ENCODE data around the gene LRRC45.

The LRRC45 gene

DNA sequence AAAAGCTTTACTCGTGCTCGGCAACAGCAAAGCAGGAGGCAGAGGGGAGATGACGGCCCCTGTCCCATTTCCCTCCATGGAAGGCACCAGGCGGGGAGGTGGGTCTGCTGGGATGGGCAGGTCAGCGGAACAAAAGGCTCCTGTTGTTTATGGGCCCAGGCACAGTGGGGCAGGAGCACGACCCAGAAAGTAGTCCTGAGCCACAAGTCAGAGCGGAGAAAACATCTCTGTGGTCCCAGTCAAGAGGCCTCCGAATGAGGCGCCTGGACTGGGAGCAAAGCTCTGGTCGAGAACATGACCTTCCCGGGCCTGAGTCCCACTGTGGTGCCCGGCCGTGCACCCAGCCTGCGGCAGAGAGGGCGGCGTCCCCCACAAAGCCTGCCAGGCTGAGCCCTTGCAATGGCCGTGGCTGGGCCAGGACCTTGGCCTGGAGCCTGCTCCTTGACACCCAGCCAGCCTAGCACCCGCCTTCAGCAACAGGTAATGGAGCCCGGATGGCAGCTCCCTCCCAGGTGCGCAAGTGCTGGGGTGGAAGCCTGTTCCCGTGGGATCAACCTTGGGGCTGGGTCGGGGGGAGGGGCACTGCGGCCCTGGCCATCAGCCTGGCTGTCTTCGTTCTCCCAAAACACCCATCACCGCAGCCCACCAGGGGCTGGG lies 24.9 kb downstream of the LRRC45 start:
- no peak for TF ChIP-seq POLR2A (IDR thresholded peaks at IDR 0.05; ENCODE audit: low read length)
- no peak for TF ChIP-seq GATA1 (IDR thresholded peaks at IDR 0.05; ENCODE audit: low read depth, low read length)
- DNase-seq: no peak

DNA sequence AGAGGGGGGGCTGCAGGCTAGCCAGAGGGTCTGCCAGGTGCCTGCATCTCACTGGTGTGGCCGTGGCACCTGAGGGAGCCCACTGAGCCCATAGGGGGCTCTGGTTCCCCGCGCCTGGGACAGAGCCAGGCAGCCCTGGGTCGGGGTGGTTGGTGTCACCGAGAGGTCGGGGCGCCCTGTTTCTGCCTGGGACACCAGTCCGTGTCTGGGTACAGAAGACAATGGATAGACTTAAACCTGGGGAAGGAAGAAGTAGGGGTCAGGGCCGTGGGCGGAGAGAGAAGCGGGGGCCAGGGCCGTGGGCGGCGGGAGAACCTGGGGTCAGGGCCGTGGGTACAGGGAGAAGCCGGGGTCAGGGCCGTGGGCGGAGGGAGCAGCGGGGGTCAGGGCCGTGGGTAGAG lies 25.5 kb downstream of the LRRC45 start:
- TF ChIP-seq POLR2A (IDR thresholded peaks at IDR 0.05; ENCODE audit: low read length) (no peak), GATA1 (IDR thresholded peaks at IDR 0.05; ENCODE audit: low read depth, low read length) (no peak)
- no peak for DNase-seq

- DNase-seq: no peak
- TF ChIP-seq POLR2A (IDR thresholded peaks at IDR 0.05; ENCODE audit: low read length): no peak
- TF ChIP-seq GATA1 (IDR thresholded peaks at IDR 0.05; ENCODE audit: low read depth, low read length): no peak
Measured at GRCh38 chr17:82049106-82049505, 26.0 kb downstream of the LRRC45 start.

GRCh38 chr17:82049521-82049971 lies 26.4 kb downstream of the LRRC45 start:
- no peak for TF ChIP-seq GATA1 (IDR thresholded peaks at IDR 0.05; ENCODE audit: low read depth, low read length)
- TF ChIP-seq POLR2A (IDR thresholded peaks at IDR 0.05; ENCODE audit: low read length): no peak
- DNase-seq: no peak

DNA sequence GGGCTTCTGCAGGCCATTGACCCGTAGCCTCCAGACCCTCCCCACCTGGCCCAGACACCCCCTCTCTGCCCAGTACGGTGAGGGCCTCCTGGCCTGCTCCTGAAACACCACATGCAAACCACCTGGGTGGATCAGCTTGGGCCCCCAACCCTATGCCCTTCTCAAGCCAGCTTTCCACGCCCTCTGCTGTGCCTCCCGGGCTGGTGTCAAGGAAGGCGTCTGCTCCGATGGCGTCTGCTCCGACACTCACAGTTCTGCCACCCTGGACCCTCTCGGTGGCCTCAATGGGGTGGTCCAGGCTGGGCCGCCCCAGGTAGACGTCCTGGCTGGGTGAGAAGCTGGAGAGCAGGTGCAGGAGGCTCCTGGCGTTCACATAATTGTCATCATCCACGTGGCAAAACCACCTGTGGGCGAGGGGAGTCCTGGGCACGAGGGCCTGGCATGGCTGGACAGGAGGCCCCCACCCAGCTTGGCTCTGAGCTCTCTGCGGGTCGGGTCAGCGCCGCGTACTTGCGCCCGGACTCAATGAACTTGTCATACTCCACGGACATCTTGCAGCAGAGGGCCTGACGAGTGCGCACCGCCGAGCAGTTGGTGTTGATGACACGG lies 27.2 kb downstream of the LRRC45 start:
- TF ChIP-seq POLR2A (IDR thresholded peaks at IDR 0.05; ENCODE audit: low read length) (no peak), GATA1 (IDR thresholded peaks at IDR 0.05; ENCODE audit: low read depth, low read length) (no peak)
- DNase-seq: no peak

GRCh38 chr17:82050761-82051641 lies 27.9 kb downstream of the LRRC45 start:
- TF ChIP-seq GATA1 (IDR thresholded peaks at IDR 0.05; ENCODE audit: low read depth, low read length): no peak
- no peak for TF ChIP-seq POLR2A (IDR thresholded peaks at IDR 0.05; ENCODE audit: low read length)
- peak; percentile 49 to 50 for DNase-seq

DNA sequence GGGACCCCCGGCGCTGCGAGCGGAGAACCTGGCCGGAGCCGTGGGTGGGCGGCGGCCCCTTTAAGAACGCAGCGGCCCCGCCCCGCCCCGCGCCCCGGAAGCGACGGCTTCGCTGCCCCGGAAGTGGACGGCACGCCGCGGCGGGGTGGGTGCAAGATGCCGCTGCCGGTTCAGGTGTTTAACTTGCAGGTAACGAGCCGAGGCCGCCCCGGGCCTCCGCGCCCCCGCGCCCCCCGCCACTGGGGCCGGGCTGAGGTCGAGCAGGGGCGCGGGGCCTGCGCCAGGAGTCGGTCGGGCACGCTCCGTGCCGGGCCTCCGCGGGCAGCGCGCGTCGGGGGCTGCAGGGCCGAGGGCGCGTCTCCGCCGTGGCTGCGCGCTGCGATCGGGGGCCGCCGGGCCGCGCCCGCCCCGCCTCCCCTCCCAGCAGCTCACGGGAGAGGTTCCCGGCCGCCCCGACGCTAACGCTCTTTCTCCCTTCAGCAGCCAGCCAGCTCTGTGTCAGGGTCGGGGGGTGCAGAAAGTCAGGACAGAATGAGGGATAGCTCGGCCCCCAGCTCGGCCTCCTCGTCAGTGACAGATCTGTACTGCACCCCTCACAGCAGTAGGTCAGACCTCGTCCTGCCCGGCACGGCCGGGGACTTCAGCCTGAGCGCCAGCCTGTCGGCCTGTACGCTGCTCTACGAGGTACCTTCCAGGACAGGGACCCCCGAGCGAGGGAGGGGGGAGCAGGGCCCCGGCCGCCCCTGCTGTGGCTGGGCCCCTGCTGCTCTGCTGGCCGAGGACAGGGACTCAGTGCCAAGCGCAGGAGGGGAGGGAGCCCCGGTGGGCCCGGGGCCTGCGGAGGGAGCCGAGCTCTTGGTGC lies 28.9 kb downstream of the LRRC45 start, which contains the start of the genes GPS1 and RFNG:
Gene GPS1, plus strand, starts transcription at position 123 of the 862 bp plus-strand sequence. Its CDS starts 34 bp downstream, at position 157.
Gene RFNG, minus strand, starts transcription at position 36 of the 862 bp plus-strand sequence. CDS start 45 bp downstream, outside the sequence.
- DNase-seq: peak; percentile 83 to 88
- TF ChIP-seq POLR2A (IDR thresholded peaks at IDR 0.05; ENCODE audit: low read length): no peak
- TF ChIP-seq GATA1 (IDR thresholded peaks at IDR 0.05; ENCODE audit: low read depth, low read length): no peak

- DNase-seq: no peak
- TF ChIP-seq POLR2A (IDR thresholded peaks at IDR 0.05; ENCODE audit: low read length) (no peak), GATA1 (IDR thresholded peaks at IDR 0.05; ENCODE audit: low read depth, low read length) (no peak)
Measured at GRCh38 chr17:82052638-82053059, 29.5 kb downstream of the LRRC45 start.

DNA sequence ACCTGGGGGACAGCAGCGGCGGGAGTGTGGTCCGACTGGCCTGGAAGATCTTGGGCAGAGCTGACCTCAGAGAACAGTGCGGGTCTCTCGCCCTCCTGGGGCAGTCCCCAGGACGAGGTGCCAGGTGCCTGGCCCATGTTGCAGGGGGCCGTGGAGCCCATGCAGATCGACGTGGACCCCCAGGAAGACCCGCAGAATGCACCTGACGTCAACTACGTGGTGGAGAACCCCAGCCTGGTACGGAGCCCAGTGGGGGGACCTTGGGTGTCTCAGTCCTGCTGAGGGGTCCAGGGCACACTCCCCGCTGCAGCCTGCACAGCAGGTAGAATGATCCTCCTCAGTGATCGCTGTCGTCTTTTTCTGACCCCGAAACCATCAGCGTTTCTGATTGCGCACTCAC lies 30.0 kb downstream of the LRRC45 start:
- DNase-seq: no peak
- TF ChIP-seq GATA1 (IDR thresholded peaks at IDR 0.05; ENCODE audit: low read depth, low read length) (no peak), POLR2A (IDR thresholded peaks at IDR 0.05; ENCODE audit: low read length) (no peak)

DNA sequence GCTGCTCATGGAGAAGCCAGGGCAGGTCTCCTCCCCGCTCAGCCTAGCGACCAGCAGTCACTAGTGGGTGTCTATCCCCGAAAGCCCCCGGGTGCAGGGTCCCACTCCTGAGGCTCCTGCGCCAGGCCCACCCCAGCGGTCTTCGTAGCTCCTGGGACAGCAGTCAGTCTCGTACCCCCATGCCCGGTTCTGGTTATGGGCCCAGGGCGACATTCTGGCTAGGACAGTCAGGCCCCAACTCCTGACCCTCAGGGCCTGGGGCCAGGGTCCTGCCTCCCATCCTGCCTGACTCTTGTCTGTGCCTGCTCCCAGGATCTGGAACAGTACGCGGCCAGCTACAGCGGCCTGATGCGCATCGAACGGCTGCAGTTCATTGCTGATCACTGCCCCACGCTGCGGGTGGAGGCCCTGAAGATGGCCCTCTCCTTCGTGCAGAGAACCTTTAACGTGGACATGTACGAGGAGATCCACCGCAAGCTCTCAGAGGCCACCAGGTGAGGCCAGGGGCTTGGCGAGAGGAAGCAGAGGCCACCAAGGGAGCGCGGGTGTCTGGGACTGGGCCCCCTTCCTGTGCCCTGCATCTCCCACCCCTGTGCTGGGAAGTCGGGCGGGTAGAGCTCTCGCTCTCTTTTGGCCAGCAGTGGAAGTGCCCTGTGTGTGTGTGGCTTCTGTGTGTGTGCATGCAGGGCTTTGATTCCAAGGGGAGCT lies 30.6 kb downstream of the LRRC45 start:
- no peak for DNase-seq
- no peak for TF ChIP-seq GATA1 (IDR thresholded peaks at IDR 0.05; ENCODE audit: low read depth, low read length)
- no peak for TF ChIP-seq POLR2A (IDR thresholded peaks at IDR 0.05; ENCODE audit: low read length)

GRCh38 chr17:82054351-82055022 lies 31.4 kb downstream of the LRRC45 start:
- TF ChIP-seq GATA1 (IDR thresholded peaks at IDR 0.05; ENCODE audit: low read depth, low read length) (no peak), POLR2A (IDR thresholded peaks at IDR 0.05; ENCODE audit: low read length) (no peak)
- no peak for DNase-seq
